HG03280 (cell line): ENCODE measurements around the gene RASA3.

Experiments
- ATAC-seq: cut with Tn5 transposase; IDR thresholded peaks from one replicate; pipeline ENCODE4 v1.9.1; 2021; ENCODE audit warnings: mild to moderate bottlenecking, moderate library complexity; ENCODE audit not compliant: unreplicated experiment

Gene RASA3

GRCh38 chr13:114013336-114013735 is 119.1 kb downstream of the RASA3 start:
- no peak for ATAC-seq

- no peak for ATAC-seq
Measured at GRCh38 chr13:114012921-114013320, 119.5 kb downstream of the RASA3 start.

GRCh38 chr13:114012141-114012540 is 120.3 kb downstream of the RASA3 start:
- ATAC-seq = no peak

GRCh38 chr13:114011226-114011625 is 121.2 kb downstream of the RASA3 start:
- no peak for ATAC-seq

- ATAC-seq = no peak
Measured at GRCh38 chr13:114010401-114011101, 121.9 kb downstream of the RASA3 start.

- no peak for ATAC-seq
Measured at GRCh38 chr13:114009590-114010400, 122.6 kb downstream of the RASA3 start.

GRCh38 chr13:114008964-114009589 is 123.3 kb downstream of the RASA3 start:
- no peak for ATAC-seq

- no peak for ATAC-seq
Measured at GRCh38 chr13:114007566-114007965, 124.9 kb downstream of the RASA3 start.

- ATAC-seq = no peak
Measured at GRCh38 chr13:114005206-114005724, 127.2 kb downstream of the RASA3 start.

GRCh38 chr13:114004420-114005205 is 127.8 kb downstream of the RASA3 start:
- no peak for ATAC-seq

- no peak for ATAC-seq
Measured at GRCh38 chr13:114002771-114003321, 129.6 kb downstream of the RASA3 start.

GRCh38 chr13:114002009-114002544 is 130.3 kb downstream of the RASA3 start:
- no peak for ATAC-seq

GRCh38 chr13:114001331-114002008 is 131.0 kb downstream of the RASA3 start:
- no peak for ATAC-seq

- ATAC-seq = no peak
Measured at GRCh38 chr13:114000151-114001040, 132.0 kb downstream of the RASA3 start.

- ATAC-seq = no peak
Measured at GRCh38 chr13:113999618-113999910, 132.9 kb downstream of the RASA3 start.

GRCh38 chr13:113998781-113999617 is 133.4 kb downstream of the RASA3 start:
- ATAC-seq = no peak

GRCh38 chr13:113997845-113998751 is 134.3 kb downstream of the RASA3 start:
- ATAC-seq = no peak
